ENCODE results near the gene TNFRSF19.

GRCh38 chr13:23632741-23633140, 62.5 kb downstream of the TNFRSF19 start:
- TF ChIP-seq CTCF (IDR thresholded peaks at IDR 0.05; ENCODE audit: low read depth, low read length) (no peak), MAX (IDR thresholded peaks at IDR 0.05; ENCODE audit: low read depth, low read length) (no peak), POLR2A (IDR thresholded peaks at IDR 0.05; ENCODE audit: extremely low read depth, insufficient read length) (no peak), MYC (IDR thresholded peaks at IDR 0.05; ENCODE audit: low read depth, low read length) (no peak)
